ENCODE measurements around the gene ARMCX5. TPM values are rescaled to one million over a fixed set of nuclear protein-coding genes. Genes with fewer than 3 reads are reported as not detected.

The ARMCX5 gene
- total and polyA plus RNA-seq, 7 experiments from 2014 or later: 8.2 to 14.6 (median 12.4) TPM

GRCh38 chrX:102604327-102604726, 5.0 kb downstream of the ARMCX5 start:
- DNase-seq (no peak), ATAC-seq (no peak)
- CTCF ChIA-PET: no interaction called here
- Histone ChIP-seq H3K27ac (ENCODE audit: low read depth, low read length) (no peak overlapping the region), H3K27me3 (ENCODE audit: control insufficient read depth in 2 of 2, insufficient read depth in 2 of 2, low read length in 2 of 2) (no peaks in the 10 kb centered on the region), H3K4me1 (ENCODE audit: control insufficient read depth in 2 of 2, insufficient read depth in 2 of 2, low read length in 2 of 2) (peaks cover 0 to 3% of the 10 kb centered on the region in 2 donors), H3K9me3 (ENCODE audit: control insufficient read depth in 2 of 3, low read length in 3 of 3) (no peaks in the 10 kb centered on the region), H3K36me3 (ENCODE audit: control insufficient read depth in 2 of 3, insufficient read depth in 3 of 3, low read length in 3 of 3) (peaks cover 0 to 5% (median 0%) of the 10 kb centered on the region in 3 experiments), H3K4me3 (ENCODE audit: low read length) (no peak overlapping the region)
- Mint-ChIP-seq H3K4me3 (no peak overlapping the region), H3K36me3 (peaks cover 0 to 37% (median 15%) of the 10 kb centered on the region in 5 donors), H3K9me3 (peaks cover 0 to 5% (median 0%) of the 10 kb centered on the region in 11 donors), H3K27ac (peak overlapping the region in 3 of 9 donors; percentile 5 to 59 (median 56)), H3K4me1 (peaks cover 15 to 82% (median 49%) of the 10 kb centered on the region in 7 donors), H3K27me3 (no peaks in the 10 kb centered on the region)
- intact Hi-C loops (cut with micrococcal nuclease): loop anchor here in 1 of 2 donors (5.0 kb wide), 1 partner anchor 447 kb away; the partner anchor contains the start of gene BEX5
- POLR2A ChIA-PET: no interaction called here

- Mint-ChIP-seq H3K4me3 (no peak overlapping the region), H3K4me1 (peaks cover under 1 to 79% (median 38%) of the 10 kb centered on the region in 7 donors), H3K36me3 (peaks cover 4 to 45% (median 25%) of the 10 kb centered on the region in 5 donors), H3K27ac (no peak overlapping the region), H3K27me3 (no peaks in the 10 kb centered on the region), H3K9me3 (peaks cover 0 to 5% (median 0%) of the 10 kb centered on the region in 11 donors)
- CTCF ChIA-PET: no interaction called here
- POLR2A ChIA-PET: no interaction called here
- Histone ChIP-seq H3K4me1 (ENCODE audit: control insufficient read depth in 2 of 2, insufficient read depth in 2 of 2, low read length in 2 of 2) (peaks cover 0 to 3% of the 10 kb centered on the region in 2 donors), H3K27ac (ENCODE audit: low read depth, low read length) (no peak overlapping the region), H3K36me3 (ENCODE audit: control insufficient read depth in 2 of 3, insufficient read depth in 3 of 3, low read length in 3 of 3) (peaks cover 0 to 5% (median 0%) of the 10 kb centered on the region in 3 experiments), H3K4me3 (ENCODE audit: low read length) (no peak overlapping the region), H3K27me3 (ENCODE audit: control insufficient read depth in 2 of 2, insufficient read depth in 2 of 2, low read length in 2 of 2) (no peaks in the 10 kb centered on the region), H3K9me3 (ENCODE audit: control insufficient read depth in 2 of 3, low read length in 3 of 3) (no peaks in the 10 kb centered on the region)
- ATAC-seq: no peak
- no peak for DNase-seq
- intact Hi-C loops (cut with micrococcal nuclease): no loop called here
Measured at GRCh38 chrX:102606115-102606514, 6.8 kb downstream of the ARMCX5 start.

- Mint-ChIP-seq H3K4me1 (peaks cover 0 to 62% (median 33%) of the 10 kb centered on the region in 7 donors), H3K36me3 (peaks cover 14 to 66% (median 47%) of the 10 kb centered on the region in 5 donors), H3K4me3 (no peak overlapping the region), H3K9me3 (peaks cover 0 to 9% (median 0%) of the 10 kb centered on the region in 11 donors), H3K27ac (no peak overlapping the region), H3K27me3 (no peaks in the 10 kb centered on the region)
- H3K9me3 ChIP-seq (ENCODE audit: control insufficient read depth in 2 of 3, low read length in 3 of 3): no peaks in the 10 kb centered on the region
- no peaks in the 10 kb centered on the region for H3K4me1 ChIP-seq (ENCODE audit: control insufficient read depth in 2 of 2, insufficient read depth in 2 of 2, low read length in 2 of 2)
- H3K27ac ChIP-seq (ENCODE audit: low read depth, low read length): no peak overlapping the region
- H3K4me3 ChIP-seq (ENCODE audit: low read length): no peak overlapping the region
- H3K36me3 ChIP-seq (ENCODE audit: control insufficient read depth in 2 of 3, insufficient read depth in 3 of 3, low read length in 3 of 3): no peaks in the 10 kb centered on the region
- POLR2A ChIA-PET: no interaction called here
- intact Hi-C loops (cut with micrococcal nuclease): no loop called here
- CTCF ChIA-PET: no interaction called here
- ATAC-seq (no peak), DNase-seq (no peak)
- H3K27me3 ChIP-seq (ENCODE audit: control insufficient read depth in 2 of 2, insufficient read depth in 2 of 2, low read length in 2 of 2): no peaks in the 10 kb centered on the region
Measured at GRCh38 chrX:102610905-102611304, 11.6 kb downstream of the ARMCX5 start.

- no peak for DNase-seq
- POLR2A ChIA-PET: interaction anchor here (0.6 to 0.8 kb wide), 2 partner anchors 20 to 55 kb away, joined by 3 read pairs; no protein-coding TSS in a partner anchor
- H3K36me3 Mint-ChIP-seq: peaks cover 8 to 53% (median 37%) of the 10 kb centered on the region in 5 donors
- CTCF ChIA-PET: no interaction called here
- no peak overlapping the region for H3K27ac ChIP-seq (ENCODE audit: low read depth, low read length)
- H3K4me1 Mint-ChIP-seq: peaks cover 8 to 28% (median 14%) of the 10 kb centered on the region in 7 donors
- no peak for ATAC-seq
- H3K27me3 Mint-ChIP-seq: no peaks in the 10 kb centered on the region
- H3K36me3 ChIP-seq (ENCODE audit: control insufficient read depth in 2 of 3, insufficient read depth in 3 of 3, low read length in 3 of 3): no peaks in the 10 kb centered on the region
- H3K9me3 Mint-ChIP-seq: peaks cover 0 to 34% (median 11%) of the 10 kb centered on the region in 11 donors
- intact Hi-C loops (cut with micrococcal nuclease): no loop called here
- peak overlapping the region in 1 of 9 donors; percentile 49 for H3K27ac Mint-ChIP-seq
- H3K4me3 ChIP-seq (ENCODE audit: low read length): no peak overlapping the region
- no peaks in the 10 kb centered on the region for H3K4me1 ChIP-seq (ENCODE audit: control insufficient read depth in 2 of 2, insufficient read depth in 2 of 2, low read length in 2 of 2)
- peaks cover 0 to 5% (median 0%) of the 10 kb centered on the region in 3 experiments for H3K9me3 ChIP-seq (ENCODE audit: control insufficient read depth in 2 of 3, low read length in 3 of 3)
- peak overlapping the region in 2 of 10 donors; percentile 8 to 15 for H3K4me3 Mint-ChIP-seq
- no peaks in the 10 kb centered on the region for H3K27me3 ChIP-seq (ENCODE audit: control insufficient read depth in 2 of 2, insufficient read depth in 2 of 2, low read length in 2 of 2)
Measured at GRCh38 chrX:102624105-102624504, 24.8 kb downstream of the ARMCX5 start.

- ATAC-seq (no peak), DNase-seq (no peak)
- Histone ChIP-seq H3K4me1 (ENCODE audit: control insufficient read depth in 2 of 2, insufficient read depth in 2 of 2, low read length in 2 of 2) (no peaks in the 10 kb centered on the region), H3K9me3 (ENCODE audit: control insufficient read depth in 2 of 3, low read length in 3 of 3) (no peaks in the 10 kb centered on the region), H3K4me3 (ENCODE audit: low read length) (no peak overlapping the region), H3K27me3 (ENCODE audit: control insufficient read depth in 2 of 2, insufficient read depth in 2 of 2, low read length in 2 of 2) (no peaks in the 10 kb centered on the region), H3K36me3 (ENCODE audit: control insufficient read depth in 2 of 3, insufficient read depth in 3 of 3, low read length in 3 of 3) (no peaks in the 10 kb centered on the region), H3K27ac (ENCODE audit: low read depth, low read length) (no peak overlapping the region)
- Mint-ChIP-seq H3K4me1 (peaks cover 8 to 18% (median 14%) of the 10 kb centered on the region in 7 donors), H3K4me3 (no peak overlapping the region), H3K9me3 (peaks cover 0 to 8% (median 0%) of the 10 kb centered on the region in 11 donors), H3K27me3 (no peaks in the 10 kb centered on the region), H3K27ac (no peak overlapping the region), H3K36me3 (peaks cover 0 to 27% (median 9%) of the 10 kb centered on the region in 5 donors)
- ChIA-PET POLR2A (no interaction called here), CTCF (no interaction called here)
- intact Hi-C loops (cut with micrococcal nuclease): no loop called here
Measured at GRCh38 chrX:102627640-102628039, 28.3 kb downstream of the ARMCX5 start.

GRCh38 chrX:102637561-102637960, 38.2 kb downstream of the ARMCX5 start:
- Histone ChIP-seq H3K4me1 (ENCODE audit: control insufficient read depth in 2 of 2, insufficient read depth in 2 of 2, low read length in 2 of 2) (no peaks in the 10 kb centered on the region), H3K27ac (ENCODE audit: low read depth, low read length) (no peak overlapping the region), H3K9me3 (ENCODE audit: control insufficient read depth in 2 of 3, low read length in 3 of 3) (no peaks in the 10 kb centered on the region), H3K36me3 (ENCODE audit: control insufficient read depth in 2 of 3, insufficient read depth in 3 of 3, low read length in 3 of 3) (no peaks in the 10 kb centered on the region), H3K4me3 (ENCODE audit: low read length) (no peak overlapping the region), H3K27me3 (ENCODE audit: control insufficient read depth in 2 of 2, insufficient read depth in 2 of 2, low read length in 2 of 2) (no peaks in the 10 kb centered on the region)
- Mint-ChIP-seq H3K4me1 (peaks cover 0 to 2% (median 0%) of the 10 kb centered on the region in 7 donors), H3K36me3 (peaks cover 7 to 39% (median 14%) of the 10 kb centered on the region in 5 donors), H3K27me3 (no peaks in the 10 kb centered on the region), H3K9me3 (peaks cover 0 to 18% (median 5%) of the 10 kb centered on the region in 11 donors), H3K4me3 (no peak overlapping the region), H3K27ac (no peak overlapping the region)
- CTCF ChIA-PET: no interaction called here
- intact Hi-C loops (cut with micrococcal nuclease): no loop called here
- DNase-seq: no peak
- POLR2A ChIA-PET: no interaction called here
- ATAC-seq: no peak

- peaks cover 8 to 39% (median 26%) of the 10 kb centered on the region in 7 donors for H3K4me1 Mint-ChIP-seq
- peaks cover 4 to 5% of the 10 kb centered on the region in 2 donors for H3K4me1 ChIP-seq (ENCODE audit: control insufficient read depth in 2 of 2, insufficient read depth in 2 of 2, low read length in 2 of 2)
- H3K9me3 Mint-ChIP-seq: peaks cover 0 to 5% (median 0%) of the 10 kb centered on the region in 11 donors
- DNase-seq: no peak
- ChIA-PET CTCF (no interaction called here), POLR2A (interaction anchor here (2.6 kb wide), 1 partner anchor 51 kb away, joined by 22 read pairs; the partner anchor contains the start of gene ARMCX5)
- H3K27ac Mint-ChIP-seq: peak overlapping the region in 8 of 9 donors; percentile 86 to 99 (median 98)
- H3K27ac ChIP-seq (ENCODE audit: low read depth, low read length): peak overlapping the region; percentile 88
- peak overlapping the region; percentile 83 for H3K4me3 ChIP-seq (ENCODE audit: low read length)
- peaks cover 0 to 9% (median 0%) of the 10 kb centered on the region in 5 donors for H3K27me3 Mint-ChIP-seq
- H3K27me3 ChIP-seq (ENCODE audit: control insufficient read depth in 2 of 2, insufficient read depth in 2 of 2, low read length in 2 of 2): no peaks in the 10 kb centered on the region
- intact Hi-C loops (cut with micrococcal nuclease): loop anchor here (1.0 to 10.0 kb wide), 9 partner anchors 8 to 1726 kb away; partner anchors contain the start of genes ARMCX5 (in 2 of the 2), BEX5 (in 1 of the 2), GLA (in 1 of the 2) and GPRASP2 (in 1 of the 2)
- H3K9me3 ChIP-seq (ENCODE audit: control insufficient read depth in 2 of 3, low read length in 3 of 3): no peaks in the 10 kb centered on the region
- peak overlapping the region; percentile 87 to 100 (median 96) for H3K4me3 Mint-ChIP-seq
- peak; percentile 27 for ATAC-seq
- H3K36me3 ChIP-seq (ENCODE audit: control insufficient read depth in 2 of 3, insufficient read depth in 3 of 3, low read length in 3 of 3): peaks cover 0 to 18% (median 0%) of the 10 kb centered on the region in 3 experiments
- peaks cover 1 to 20% (median 12%) of the 10 kb centered on the region in 5 donors for H3K36me3 Mint-ChIP-seq
Measured at GRCh38 chrX:102650903-102651241, 51.6 kb downstream of the ARMCX5 start.

All from naive thymus-derived CD4-positive, alpha-beta T cell (primary cell).